Measurements from ENCODE around the gene CELF2. TPM values are rescaled to one million over a fixed set of nuclear protein-coding genes. Genes with fewer than 3 reads are reported as not detected.

CELF2 gene
- total RNA-seq, 3 donors from 2014 or later (not counting 1 experiment from before 2014, with no cell fraction given) = 282 to 298 (median 295) TPM

- ATAC-seq (no peak), DNase-seq (no peak)
- Histone ChIP-seq H3K4me3 (ENCODE audit: low read length) (no peak overlapping the region), H3K9me3 (ENCODE audit: control insufficient read depth, insufficient read depth, low read length) (no peaks in the 10 kb centered on the region), H3K27me3 (ENCODE audit: control insufficient read depth, insufficient read depth, low read length) (no peaks in the 10 kb centered on the region), H3K36me3 (ENCODE audit: control insufficient read depth, insufficient read depth, low read length) (no peaks in the 10 kb centered on the region), H3K4me1 (ENCODE audit: control insufficient read depth, insufficient read depth, low read length) (no peaks in the 10 kb centered on the region), H3K27ac (ENCODE audit: low read length) (no peak overlapping the region)
- no peak overlapping the region for H3K27ac Mint-ChIP-seq
- intact Hi-C loops (cut with micrococcal nuclease) = no loop called here
- H3K4me3 Mint-ChIP-seq = no peak overlapping the region
- H3K4me1 Mint-ChIP-seq = peaks cover 10 to 11% of the 10 kb centered on the region in 2 donors
- no peaks in the 10 kb centered on the region for H3K36me3 Mint-ChIP-seq
- peaks cover 0 to 6% of the 10 kb centered on the region in 2 donors for H3K27me3 Mint-ChIP-seq (ENCODE audit: low read depth in 2 of 2)
- no peaks in the 10 kb centered on the region for H3K9me3 Mint-ChIP-seq
- TF ChIP-seq, protein P1, sequence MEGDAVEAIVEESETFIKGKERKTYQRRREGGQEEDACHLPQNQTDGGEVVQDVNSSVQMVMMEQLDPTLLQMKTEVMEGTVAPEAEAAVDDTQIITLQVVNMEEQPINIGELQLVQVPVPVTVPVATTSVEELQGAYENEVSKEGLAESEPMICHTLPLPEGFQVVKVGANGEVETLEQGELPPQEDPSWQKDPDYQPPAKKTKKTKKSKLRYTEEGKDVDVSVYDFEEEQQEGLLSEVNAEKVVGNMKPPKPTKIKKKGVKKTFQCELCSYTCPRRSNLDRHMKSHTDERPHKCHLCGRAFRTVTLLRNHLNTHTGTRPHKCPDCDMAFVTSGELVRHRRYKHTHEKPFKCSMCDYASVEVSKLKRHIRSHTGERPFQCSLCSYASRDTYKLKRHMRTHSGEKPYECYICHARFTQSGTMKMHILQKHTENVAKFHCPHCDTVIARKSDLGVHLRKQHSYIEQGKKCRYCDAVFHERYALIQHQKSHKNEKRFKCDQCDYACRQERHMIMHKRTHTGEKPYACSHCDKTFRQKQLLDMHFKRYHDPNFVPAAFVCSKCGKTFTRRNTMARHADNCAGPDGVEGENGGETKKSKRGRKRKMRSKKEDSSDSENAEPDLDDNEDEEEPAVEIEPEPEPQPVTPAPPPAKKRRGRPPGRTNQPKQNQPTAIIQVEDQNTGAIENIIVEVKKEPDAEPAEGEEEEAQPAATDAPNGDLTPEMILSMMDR (IDR thresholded peaks at IDR 0.05) = no peak
Observed at GRCh38 chr10:11107948-11108347, 90.3 kb downstream of the CELF2 start.

DNA sequence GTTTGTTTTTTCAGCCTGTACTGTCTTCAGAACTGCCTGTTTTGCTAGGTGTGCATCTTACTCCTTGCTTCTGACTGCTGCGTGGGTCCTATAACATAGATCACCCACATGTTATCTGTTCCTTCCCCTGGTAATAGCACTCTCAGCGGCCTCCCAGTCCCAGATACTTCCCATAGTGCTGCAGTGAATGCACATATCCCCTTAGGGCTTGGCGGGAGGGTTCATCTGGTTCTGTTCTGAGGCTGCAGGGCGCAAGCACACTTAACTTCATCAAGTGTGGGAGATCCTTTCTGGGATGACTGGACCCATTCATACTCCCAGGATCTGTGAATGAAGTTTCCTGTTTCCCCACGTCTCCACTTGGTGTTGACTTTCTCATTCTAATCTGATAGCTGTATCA is 90.7 kb downstream of the CELF2 start:
- H3K27me3 ChIP-seq (ENCODE audit: control insufficient read depth, insufficient read depth, low read length) = no peaks in the 10 kb centered on the region
- H3K4me1 ChIP-seq (ENCODE audit: control insufficient read depth, insufficient read depth, low read length) = peaks cover under 1% of the 10 kb centered on the region
- H3K27ac ChIP-seq (ENCODE audit: low read length) = no peak overlapping the region
- intact Hi-C loops (cut with micrococcal nuclease) = no loop called here
- Mint-ChIP-seq H3K27me3 (ENCODE audit: low read depth in 2 of 2) (peaks cover 0 to 6% of the 10 kb centered on the region in 2 donors), H3K4me3 (no peak overlapping the region), H3K36me3 (no peaks in the 10 kb centered on the region), H3K4me1 (peaks cover 14 to 15% of the 10 kb centered on the region in 2 donors), H3K27ac (no peak overlapping the region), H3K9me3 (no peaks in the 10 kb centered on the region)
- H3K4me3 ChIP-seq (ENCODE audit: low read length) = no peak overlapping the region
- 91% methylated on average over 5 of the region's 5 CpGs for WGBS (ENCODE audit: insufficient coverage)
- H3K9me3 ChIP-seq (ENCODE audit: control insufficient read depth, insufficient read depth, low read length) = no peaks in the 10 kb centered on the region
- DNase-seq = no peak
- no peaks in the 10 kb centered on the region for H3K36me3 ChIP-seq (ENCODE audit: control insufficient read depth, insufficient read depth, low read length)
- TF ChIP-seq, protein P1 (IDR thresholded peaks at IDR 0.05) = no peak
- ATAC-seq = no peak

DNA sequence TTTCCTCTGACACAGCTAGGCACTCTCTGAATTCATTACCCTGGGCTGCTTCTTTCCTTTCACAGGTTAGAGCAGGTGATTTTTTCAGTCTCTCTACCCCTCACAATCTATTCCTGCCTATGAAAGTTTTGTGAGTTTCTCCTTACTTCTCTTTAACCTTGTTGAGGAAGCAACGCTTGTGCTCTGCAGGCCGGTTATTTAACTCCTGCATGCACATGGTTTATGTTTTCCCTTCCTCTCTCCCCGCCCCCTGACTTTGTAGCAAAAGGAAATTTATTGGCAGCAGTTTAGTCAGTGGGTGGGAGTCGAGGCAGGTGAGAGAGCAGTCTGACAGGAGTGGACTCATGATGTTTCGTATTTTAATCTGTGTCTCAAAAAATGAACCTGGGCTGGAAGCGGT is 91.9 kb downstream of the CELF2 start:
- intact Hi-C loops (cut with micrococcal nuclease) = no loop called here
- TF ChIP-seq, protein P1 (IDR thresholded peaks at IDR 0.05) = no peak
- no peak overlapping the region for H3K27ac Mint-ChIP-seq
- H3K27me3 Mint-ChIP-seq (ENCODE audit: low read depth in 2 of 2) = peaks cover 0 to 6% of the 10 kb centered on the region in 2 donors
- 93% methylated on average over 5 of the region's 6 CpGs for WGBS (ENCODE audit: insufficient coverage)
- no peaks in the 10 kb centered on the region for H3K9me3 ChIP-seq (ENCODE audit: control insufficient read depth, insufficient read depth, low read length)
- no peak overlapping the region for H3K4me3 ChIP-seq (ENCODE audit: low read length)
- H3K4me1 Mint-ChIP-seq = peaks cover 20% of the 10 kb centered on the region in 2 donors
- ATAC-seq (no peak), DNase-seq (no peak)
- H3K27me3 ChIP-seq (ENCODE audit: control insufficient read depth, insufficient read depth, low read length) = no peaks in the 10 kb centered on the region
- no peak overlapping the region for H3K4me3 Mint-ChIP-seq
- H3K27ac ChIP-seq (ENCODE audit: low read length) = no peak overlapping the region
- peaks cover 3% of the 10 kb centered on the region for H3K4me1 ChIP-seq (ENCODE audit: control insufficient read depth, insufficient read depth, low read length)
- H3K36me3 Mint-ChIP-seq = no peaks in the 10 kb centered on the region
- H3K9me3 Mint-ChIP-seq = no peaks in the 10 kb centered on the region
- H3K36me3 ChIP-seq (ENCODE audit: control insufficient read depth, insufficient read depth, low read length) = no peaks in the 10 kb centered on the region

GRCh38 chr10:11110539-11110938 is 92.9 kb downstream of the CELF2 start:
- no peaks in the 10 kb centered on the region for H3K9me3 ChIP-seq (ENCODE audit: control insufficient read depth, insufficient read depth, low read length)
- DNase-seq (no peak), ATAC-seq (no peak)
- intact Hi-C loops (cut with micrococcal nuclease) = loop anchor here (5.0 kb wide), 1 partner anchor 37 kb away; no protein-coding TSS in a partner anchor
- no peaks in the 10 kb centered on the region for H3K36me3 Mint-ChIP-seq
- H3K27ac Mint-ChIP-seq = no peak overlapping the region
- H3K9me3 Mint-ChIP-seq = no peaks in the 10 kb centered on the region
- no peak overlapping the region for H3K27ac ChIP-seq (ENCODE audit: low read length)
- H3K36me3 ChIP-seq (ENCODE audit: control insufficient read depth, insufficient read depth, low read length) = no peaks in the 10 kb centered on the region
- peaks cover 0 to 6% of the 10 kb centered on the region in 2 donors for H3K27me3 Mint-ChIP-seq (ENCODE audit: low read depth in 2 of 2)
- 96% methylated on average over 5 of the region's 6 CpGs for WGBS (ENCODE audit: insufficient coverage)
- TF ChIP-seq, protein P1 (IDR thresholded peaks at IDR 0.05) = no peak
- H3K4me3 Mint-ChIP-seq = no peak overlapping the region
- no peak overlapping the region for H3K4me3 ChIP-seq (ENCODE audit: low read length)
- peaks cover 3% of the 10 kb centered on the region for H3K4me1 ChIP-seq (ENCODE audit: control insufficient read depth, insufficient read depth, low read length)
- peaks cover 13 to 15% of the 10 kb centered on the region in 2 donors for H3K4me1 Mint-ChIP-seq
- no peaks in the 10 kb centered on the region for H3K27me3 ChIP-seq (ENCODE audit: control insufficient read depth, insufficient read depth, low read length)
